Neutrophil (primary cell): ENCODE results near the gene RSU1.

Experiments
- H3K27ac ChIP-seq: fragments of 200-600 bp; sonication (generic); 2 replicates; pipeline ENCODE4 v1.5.1; 2016; ENCODE audit warnings: mild to moderate bottlenecking, moderate library complexity
- H3K27me3 ChIP-seq: fragments of 200-600 bp; sonication (generic); 2 replicates; pipeline ENCODE4 v1.6.0; 2016; ENCODE audit warnings: mild to moderate bottlenecking
- H3K36me3 ChIP-seq: fragments of 200-600 bp; sonication (generic); 2 replicates; pipeline ENCODE4 v1.5.1; 2017
- H3K4me1 ChIP-seq, 2 experiments: fragments of 200-600 bp in 1 of 2; sonication (generic) in 1 of 2; 1 replicate in 1 of 2; 2 replicates in 1 of 2; pipeline versions ENCODE4 v1.5.1 to v1.6.1; 2013 to 2016; ENCODE audit warnings: low read depth in 1 of 2, low read length in 1 of 2, mild to moderate bottlenecking in 1 of 2, moderate library complexity in 1 of 2; ENCODE audit not compliant: control insufficient read depth in 1 of 2, insufficient read depth in 1 of 2
- H3K4me3 ChIP-seq, 2 experiments: fragments of 200-600 bp in 1 of 2; sonication (generic) in 1 of 2; 1 replicate in 1 of 2; 2 replicates in 1 of 2; pipeline ENCODE4 v1.5.1; 2013 to 2016; ENCODE audit warnings: low read depth in 1 of 2, low read length in 1 of 2, mild to moderate bottlenecking in 1 of 2, moderate library complexity in 1 of 2
- H3K9me3 ChIP-seq: fragments of 200-600 bp; sonication (generic); 2 replicates; pipeline ENCODE4 v1.5.1; 2016
- TF ChIP-seq, protein P1 (sequence below): fragments of 200-600 bp; sonication (generic); IDR thresholded peaks from 2 replicates; pipeline ENCODE4 v1.5.1; 2016; ENCODE audit warnings: antibody characterized with exemption

Gene RSU1

DNA sequence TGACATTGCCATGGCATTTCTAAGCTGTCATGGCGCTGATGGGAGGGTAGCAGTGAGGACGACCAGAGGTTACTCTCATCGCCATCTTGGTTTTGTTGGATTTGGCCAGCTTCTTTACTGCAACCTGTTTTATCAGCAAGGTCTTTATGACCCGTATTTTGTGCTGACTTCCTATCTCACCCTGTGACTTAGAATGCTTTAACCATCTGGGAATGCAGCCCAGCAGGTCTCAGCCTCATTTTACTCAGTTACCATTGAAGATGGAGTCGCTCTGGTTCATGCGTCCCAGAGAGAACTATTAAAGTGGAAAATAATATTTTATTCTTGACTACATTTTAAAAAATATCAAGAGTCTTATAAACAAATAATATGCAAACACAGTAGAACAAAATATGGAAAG lies 131.7 kb downstream of the RSU1 start:
- Histone ChIP-seq H3K4me3 (no peak overlapping the region), H3K4me1 (no peaks in the 10 kb centered on the region), H3K36me3 (peaks cover 8% of the 10 kb centered on the region), H3K27ac (no peak overlapping the region), H3K27me3 (no peaks in the 10 kb centered on the region), H3K9me3 (no peaks in the 10 kb centered on the region)
- TF ChIP-seq, protein P1, sequence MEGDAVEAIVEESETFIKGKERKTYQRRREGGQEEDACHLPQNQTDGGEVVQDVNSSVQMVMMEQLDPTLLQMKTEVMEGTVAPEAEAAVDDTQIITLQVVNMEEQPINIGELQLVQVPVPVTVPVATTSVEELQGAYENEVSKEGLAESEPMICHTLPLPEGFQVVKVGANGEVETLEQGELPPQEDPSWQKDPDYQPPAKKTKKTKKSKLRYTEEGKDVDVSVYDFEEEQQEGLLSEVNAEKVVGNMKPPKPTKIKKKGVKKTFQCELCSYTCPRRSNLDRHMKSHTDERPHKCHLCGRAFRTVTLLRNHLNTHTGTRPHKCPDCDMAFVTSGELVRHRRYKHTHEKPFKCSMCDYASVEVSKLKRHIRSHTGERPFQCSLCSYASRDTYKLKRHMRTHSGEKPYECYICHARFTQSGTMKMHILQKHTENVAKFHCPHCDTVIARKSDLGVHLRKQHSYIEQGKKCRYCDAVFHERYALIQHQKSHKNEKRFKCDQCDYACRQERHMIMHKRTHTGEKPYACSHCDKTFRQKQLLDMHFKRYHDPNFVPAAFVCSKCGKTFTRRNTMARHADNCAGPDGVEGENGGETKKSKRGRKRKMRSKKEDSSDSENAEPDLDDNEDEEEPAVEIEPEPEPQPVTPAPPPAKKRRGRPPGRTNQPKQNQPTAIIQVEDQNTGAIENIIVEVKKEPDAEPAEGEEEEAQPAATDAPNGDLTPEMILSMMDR = no peak

DNA sequence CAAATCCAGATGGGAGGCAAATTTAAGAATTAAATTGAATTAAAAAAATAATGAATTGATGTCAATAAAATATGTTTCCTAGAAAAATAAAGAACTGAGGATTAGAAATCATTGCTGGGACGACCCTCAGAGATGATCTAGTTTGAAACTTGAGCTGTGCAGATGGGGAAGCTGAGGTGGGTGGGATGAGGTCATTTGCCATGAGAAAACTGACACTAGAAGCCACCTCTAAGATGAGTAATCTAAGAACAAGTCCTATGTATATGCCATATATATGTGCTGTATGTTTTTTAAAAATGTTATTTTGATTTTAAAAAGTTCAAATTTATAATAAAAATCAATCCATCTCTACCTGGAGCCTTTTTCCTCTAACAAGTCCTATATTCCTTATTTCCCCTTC lies 135.7 kb downstream of the RSU1 start:
- no peak overlapping the region for H3K27ac ChIP-seq
- H3K9me3 ChIP-seq = no peaks in the 10 kb centered on the region
- H3K27me3 ChIP-seq = no peaks in the 10 kb centered on the region
- H3K4me3 ChIP-seq = no peak overlapping the region
- no peaks in the 10 kb centered on the region for H3K36me3 ChIP-seq
- no peaks in the 10 kb centered on the region for H3K4me1 ChIP-seq
- TF ChIP-seq, protein P1 = no peak

DNA sequence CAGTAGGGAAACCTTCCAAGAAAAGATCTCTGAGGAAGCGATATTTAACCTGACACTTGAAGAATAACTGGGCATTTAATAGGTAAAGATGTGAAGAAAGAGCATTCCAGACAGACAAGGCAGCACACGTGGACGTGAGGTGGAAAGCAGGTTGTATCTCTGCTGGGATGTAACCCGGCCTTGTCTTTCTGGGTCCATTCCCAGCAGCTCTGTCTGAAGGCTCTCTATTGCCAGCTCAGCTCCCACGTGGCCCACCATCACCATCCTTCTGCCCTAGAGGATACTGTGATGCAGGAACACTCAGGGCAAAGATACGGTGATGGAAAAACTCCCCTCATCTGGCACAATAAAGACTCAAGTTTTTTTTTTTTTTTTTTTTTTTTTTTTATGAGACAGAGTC lies 137.7 kb downstream of the RSU1 start:
- no peak overlapping the region for H3K27ac ChIP-seq
- H3K9me3 ChIP-seq = no peaks in the 10 kb centered on the region
- TF ChIP-seq, protein P1 = no peak
- H3K4me3 ChIP-seq = no peak overlapping the region
- no peaks in the 10 kb centered on the region for H3K36me3 ChIP-seq
- no peaks in the 10 kb centered on the region for H3K27me3 ChIP-seq
- no peaks in the 10 kb centered on the region for H3K4me1 ChIP-seq

DNA sequence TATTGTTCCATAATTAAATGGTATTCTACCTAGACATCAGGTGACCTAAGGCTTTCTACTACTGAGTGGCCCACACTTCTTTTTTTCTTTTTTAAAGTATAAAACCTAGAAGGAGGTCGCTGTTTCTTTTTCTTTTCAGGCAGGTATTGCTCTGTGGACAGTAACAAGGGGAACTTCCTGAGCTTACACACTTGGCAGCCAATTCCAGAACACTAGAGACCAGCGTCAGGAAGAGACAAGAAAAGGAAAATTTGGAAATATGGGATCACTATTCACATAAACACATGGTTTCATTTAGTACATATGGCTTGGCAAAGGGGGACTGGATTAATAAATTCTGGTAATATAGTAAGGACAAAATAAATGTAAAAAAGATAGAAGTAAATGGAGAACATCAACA lies 141.9 kb downstream of the RSU1 start:
- Histone ChIP-seq H3K9me3 (no peaks in the 10 kb centered on the region), H3K27ac (no peak overlapping the region), H3K4me1 (no peaks in the 10 kb centered on the region), H3K27me3 (no peaks in the 10 kb centered on the region), H3K4me3 (no peak overlapping the region), H3K36me3 (no peaks in the 10 kb centered on the region)
- TF ChIP-seq, protein P1 = no peak

DNA sequence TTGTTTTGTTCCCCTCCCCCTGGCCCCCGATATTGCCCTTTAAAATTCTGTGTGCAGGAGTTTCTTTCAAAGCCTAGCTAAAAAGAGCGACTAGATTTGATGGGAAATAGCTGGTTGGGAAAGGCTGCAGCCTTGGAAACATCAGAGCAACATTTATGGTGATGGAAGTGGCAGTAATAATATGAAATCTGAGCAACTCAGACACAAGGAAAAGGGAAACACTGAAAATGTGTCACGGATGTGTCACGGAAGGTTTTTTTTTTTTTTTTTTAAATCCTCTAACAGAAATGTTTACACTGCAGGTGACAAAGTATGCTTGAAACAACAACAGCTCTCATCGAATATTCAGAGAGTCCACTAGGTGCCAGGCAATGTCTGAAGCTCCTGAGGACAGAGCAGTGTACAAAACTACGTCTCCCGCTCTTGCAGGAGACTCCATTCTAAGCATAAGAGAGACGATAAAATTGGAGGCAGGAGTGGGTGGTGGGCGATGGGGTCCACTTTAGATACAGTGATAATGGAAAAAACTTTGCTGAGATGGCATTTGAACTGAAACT lies 143.0 kb downstream of the RSU1 start:
- Histone ChIP-seq H3K27me3 (no peaks in the 10 kb centered on the region), H3K4me3 (no peak overlapping the region)
- TF ChIP-seq, protein P1 = no peak

DNA sequence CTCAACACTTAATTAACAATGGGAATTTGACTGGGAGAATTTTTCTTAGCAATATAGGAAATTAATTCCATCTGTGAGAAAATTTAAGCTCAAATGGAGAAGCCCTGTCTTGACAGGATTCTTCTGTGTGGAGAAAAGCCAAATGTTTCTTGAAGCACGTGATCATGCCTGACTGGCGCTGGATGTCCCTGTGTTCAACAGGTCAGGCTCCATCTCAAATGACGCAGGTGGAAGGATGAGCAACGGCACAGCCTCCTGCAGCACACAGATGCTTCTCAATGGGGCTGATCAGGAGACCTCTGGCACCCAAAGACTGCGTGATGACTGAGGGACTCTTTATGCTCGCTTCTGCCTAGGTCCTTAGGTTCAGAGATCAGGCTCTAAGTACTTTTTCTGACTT lies 143.8 kb downstream of the RSU1 start:
- Histone ChIP-seq H3K9me3 (no peaks in the 10 kb centered on the region), H3K27ac (no peak overlapping the region), H3K27me3 (no peaks in the 10 kb centered on the region), H3K4me3 (no peak overlapping the region), H3K4me1 (no peaks in the 10 kb centered on the region), H3K36me3 (no peaks in the 10 kb centered on the region)
- TF ChIP-seq, protein P1 = no peak

More for the DNA sequence above, 143.0 kb downstream of the RSU1 start:
- H3K9me3 ChIP-seq = no peaks in the 10 kb centered on the region
- no peaks in the 10 kb centered on the region for H3K36me3 ChIP-seq
- no peaks in the 10 kb centered on the region for H3K4me1 ChIP-seq
- H3K27ac ChIP-seq = no peak overlapping the region
